Kidney capillary endothelial cell (primary cell): ENCODE results near the gene CD22.
A peak's percentile ranks its signal among the peaks of the same experiment; 100 is the strongest.

Source experiments
- DNase-seq: peaks from one replicate; pipeline ENCODE4 v3.0.0-alpha.2; 2018; ENCODE audit warnings: low spot score

CD22 gene

DNA sequence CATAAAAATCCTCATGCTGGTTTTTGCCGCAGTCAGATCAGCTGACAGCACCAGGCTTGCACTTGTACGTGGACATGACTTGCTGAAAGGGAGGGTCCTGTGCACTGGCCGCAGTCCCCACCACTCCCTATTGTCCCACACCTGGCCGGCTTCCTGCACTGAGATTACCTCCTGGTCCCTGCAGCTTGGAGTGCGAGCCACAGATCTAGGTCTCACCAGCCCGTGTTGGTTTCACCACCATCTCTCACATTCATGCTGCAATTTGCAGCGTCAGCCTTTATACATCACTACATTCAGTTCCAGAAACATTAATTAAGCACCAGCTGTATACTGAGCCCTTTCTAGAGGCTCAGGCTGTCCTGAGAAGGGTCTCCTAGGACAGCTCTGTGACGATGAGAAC is 15.0 kb upstream of the CD22 start:
- no peak for DNase-seq

DNA sequence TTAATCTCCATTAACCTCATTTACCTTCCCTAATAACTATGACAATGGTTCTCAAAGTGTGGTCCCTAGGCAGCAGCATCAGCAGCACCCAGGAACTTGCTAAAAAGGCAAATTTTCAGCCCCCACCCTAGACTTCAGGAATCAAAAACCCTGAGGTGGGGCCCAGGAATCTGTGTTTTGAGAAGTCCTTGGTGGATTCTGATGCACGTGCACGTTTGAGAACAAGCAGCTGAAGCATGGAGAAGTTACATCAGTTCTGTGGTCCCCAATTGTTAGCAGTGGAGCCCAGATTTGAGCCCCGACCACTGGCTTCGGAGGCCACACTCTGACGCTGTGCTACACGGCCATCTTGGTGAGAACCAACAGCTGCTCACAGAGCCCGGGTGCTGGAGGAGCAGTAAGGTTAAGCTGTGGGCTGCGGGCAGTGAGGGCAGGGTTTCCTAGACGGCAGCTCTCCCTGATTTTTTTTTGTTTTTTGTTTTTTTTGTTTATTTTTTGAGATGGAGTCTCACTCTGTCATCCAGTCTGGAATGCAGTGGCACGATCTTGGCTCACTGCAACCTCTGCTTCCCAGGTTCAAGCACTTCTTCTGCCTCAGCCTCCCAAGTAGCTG is 14.0 kb upstream of the CD22 start:
- DNase-seq: no peak

DNA sequence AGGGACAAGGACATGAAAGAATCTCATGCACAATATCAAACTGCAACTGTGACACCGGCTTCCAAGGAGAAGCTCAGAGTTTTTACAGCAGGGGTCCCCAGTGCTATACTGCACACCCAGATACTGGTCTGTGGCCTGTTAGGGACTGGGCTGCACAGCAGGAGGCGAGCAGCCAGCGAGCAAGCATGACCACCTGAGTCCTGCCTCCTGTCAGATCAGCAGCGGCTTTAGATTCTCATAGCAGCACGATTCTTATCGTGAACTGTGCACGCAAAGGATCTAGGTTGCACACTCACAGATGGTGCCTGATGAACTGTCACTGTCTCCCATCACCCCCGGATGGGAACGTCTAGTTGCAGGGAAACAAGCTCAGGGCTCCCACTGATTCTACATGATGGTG is 13.1 kb upstream of the CD22 start:
- no peak for DNase-seq

DNA sequence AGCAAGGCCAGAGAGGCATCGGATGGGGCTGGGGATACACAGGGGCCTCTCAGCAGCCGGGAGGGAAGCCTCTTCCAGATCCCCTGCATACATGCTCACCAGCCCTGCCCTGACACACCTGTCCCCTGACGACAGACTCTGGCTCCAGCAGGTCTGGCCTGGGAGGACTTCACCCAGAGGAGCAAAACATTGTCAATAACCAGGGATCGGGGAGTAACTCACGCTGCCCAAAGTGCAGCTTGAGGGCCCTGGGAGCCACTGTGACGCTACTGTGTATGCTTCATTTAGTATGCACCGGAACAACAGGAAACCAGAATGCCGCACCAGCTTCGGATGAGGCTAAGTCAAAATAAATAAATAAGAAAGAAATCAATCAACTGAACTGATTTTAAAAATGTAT is 12.4 kb upstream of the CD22 start:
- no peak for DNase-seq

DNA sequence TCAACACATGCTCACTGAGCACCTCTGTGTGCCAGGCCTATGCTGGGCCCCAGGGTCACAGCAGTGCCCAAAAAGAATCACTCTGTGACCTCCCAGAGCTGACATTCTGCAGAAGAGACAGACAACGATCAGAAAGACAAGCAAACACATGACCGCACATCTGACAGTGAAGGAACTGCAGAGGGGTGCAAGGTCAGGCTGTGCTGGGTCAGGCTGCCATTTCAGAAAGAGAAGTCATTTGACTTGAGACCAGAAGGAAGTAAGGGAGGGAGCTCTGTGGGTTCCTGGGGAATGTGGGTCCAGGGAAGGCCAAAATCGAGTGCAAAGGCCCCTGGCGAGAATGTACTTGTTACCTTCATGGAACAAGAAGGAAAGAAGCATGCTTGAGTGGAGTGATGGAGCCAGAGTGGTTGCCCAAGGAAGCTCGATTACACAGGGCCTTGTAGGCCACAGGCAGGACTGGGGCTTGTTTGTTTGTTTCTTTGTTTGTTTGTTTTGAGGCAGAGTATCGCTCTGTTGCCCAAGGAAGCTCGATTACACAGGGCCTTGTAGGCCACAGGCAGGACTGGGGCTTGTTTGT is 11.4 kb upstream of the CD22 start:
- no peak for DNase-seq

DNA sequence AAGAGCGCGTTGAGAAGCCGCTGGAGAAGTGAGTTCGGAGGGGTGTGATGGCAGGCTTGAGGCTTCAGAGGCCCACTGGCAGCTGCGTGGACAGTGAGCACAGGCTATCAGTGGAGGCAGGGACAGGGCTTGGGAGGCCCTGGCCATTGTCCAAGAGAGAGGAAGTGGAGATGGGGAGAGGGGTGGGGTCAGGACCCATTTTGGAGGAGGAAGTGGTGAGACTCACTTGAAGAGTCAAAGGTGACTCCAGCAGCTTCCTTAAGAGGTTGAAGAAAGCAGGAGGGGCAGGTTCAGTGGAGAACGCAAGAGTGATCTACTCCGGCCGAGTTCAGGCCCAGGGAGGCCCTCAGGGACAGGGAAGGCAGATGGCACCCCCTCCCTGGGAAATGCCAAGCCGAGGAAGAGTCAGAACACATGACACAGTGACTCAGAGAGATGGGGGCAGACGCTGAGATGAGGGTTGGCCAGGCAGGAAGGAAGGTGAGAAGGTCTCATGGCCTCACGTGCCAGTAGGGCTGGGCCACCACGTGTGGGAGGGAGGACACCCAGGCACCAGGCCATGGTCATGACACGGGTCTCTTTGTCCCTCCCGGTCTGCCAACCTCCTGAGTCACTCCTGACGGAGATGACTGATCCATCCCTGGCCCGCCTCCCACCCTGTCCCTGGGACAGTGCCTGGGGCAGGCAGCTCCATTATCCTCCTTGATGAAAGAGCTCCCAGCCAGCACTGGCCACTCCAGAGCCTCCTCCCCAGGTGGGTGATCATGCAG is 10.1 kb upstream of the CD22 start:
- DNase-seq: peak; percentile 99

DNA sequence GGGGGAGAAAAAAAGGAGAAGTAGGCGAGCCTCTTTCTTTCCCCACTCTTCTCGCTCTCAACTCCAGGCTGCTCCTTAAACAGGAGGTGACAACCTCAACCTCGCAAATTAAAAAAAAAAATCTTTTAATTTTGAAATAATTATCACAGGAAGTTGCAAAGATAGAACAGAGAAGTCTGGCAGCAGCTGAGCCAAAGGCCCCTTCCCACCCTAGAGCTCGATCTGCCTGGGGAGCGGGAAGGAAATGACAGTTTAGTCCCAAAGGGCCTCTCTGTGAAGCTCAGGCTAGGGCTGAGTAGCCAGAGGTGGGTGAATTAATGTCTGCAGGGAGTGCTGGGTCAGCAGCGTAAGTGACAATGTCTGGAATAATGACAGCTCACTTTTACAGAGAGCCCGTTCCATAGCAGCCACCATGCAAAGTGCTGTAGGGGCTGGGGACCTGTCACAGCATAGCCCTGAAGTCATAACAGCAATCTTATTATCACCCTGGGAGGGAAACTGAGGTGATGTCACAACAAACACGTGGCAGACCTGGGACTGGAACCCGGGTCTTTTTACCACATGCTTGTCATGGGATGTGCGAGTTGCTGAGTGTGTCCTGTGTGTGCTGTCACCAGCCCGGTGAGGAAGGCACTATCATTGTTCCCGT is 8.8 kb upstream of the CD22 start:
- peak; percentile 40 for DNase-seq

DNA sequence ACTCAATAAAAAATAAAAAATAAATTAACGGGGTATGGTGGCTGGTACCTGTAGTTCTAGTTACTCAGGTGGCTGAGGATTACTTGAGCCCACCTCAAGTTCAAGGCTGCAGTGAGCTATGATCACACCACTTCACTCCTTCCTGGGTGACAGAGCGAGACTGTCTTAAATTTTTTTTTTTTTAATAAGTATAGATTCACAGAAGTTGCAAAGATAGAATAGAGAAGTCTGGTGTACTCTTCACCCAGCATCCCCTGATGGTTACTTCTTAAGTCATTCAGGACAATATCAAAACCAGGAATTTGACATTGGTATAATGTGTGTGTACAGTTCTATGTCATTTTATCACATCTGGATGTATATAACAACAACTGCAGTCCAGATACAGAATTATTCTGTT is 7.7 kb upstream of the CD22 start:
- DNase-seq: no peak

DNA sequence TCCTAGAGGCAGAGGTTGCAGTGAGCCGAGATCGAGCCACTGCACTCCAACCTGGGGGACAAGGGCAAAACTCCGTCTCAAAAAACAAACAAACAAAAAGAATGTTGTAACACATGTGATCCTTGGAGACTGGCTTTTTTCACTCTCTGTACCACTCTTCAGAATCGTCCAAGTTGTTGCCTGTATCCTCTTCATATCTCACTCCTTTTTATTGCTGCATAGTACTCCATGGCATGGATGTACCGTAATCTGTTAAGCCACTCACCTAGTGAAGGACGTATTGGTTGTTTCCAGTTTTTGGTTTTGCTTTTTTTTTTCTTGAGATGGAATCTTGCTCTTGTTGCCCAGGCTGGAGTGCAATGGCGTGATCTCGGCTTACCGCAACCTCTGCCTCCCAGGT is 7.0 kb upstream of the CD22 start:
- no peak for DNase-seq

DNA sequence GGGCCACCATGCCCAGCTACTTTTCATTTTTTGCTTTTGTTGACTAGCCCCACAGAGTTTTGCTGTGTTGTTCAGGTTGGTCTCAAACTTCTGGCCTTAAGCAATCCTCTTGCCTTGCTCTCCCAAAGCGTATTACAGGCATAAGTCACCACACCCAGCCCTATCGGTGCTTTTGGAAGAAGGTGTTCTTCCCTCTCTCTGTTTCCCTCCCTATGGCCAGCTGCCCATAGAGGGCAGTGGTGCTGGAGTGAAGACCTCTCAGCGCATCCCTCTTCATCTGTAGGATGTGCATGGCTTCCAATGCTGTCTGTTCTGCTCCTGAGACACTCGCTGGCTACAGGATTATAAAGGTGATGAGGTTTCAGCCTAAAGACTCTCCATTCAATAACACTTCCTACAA is 1.3 kb upstream of the CD22 start:
- no peak for DNase-seq

DNA sequence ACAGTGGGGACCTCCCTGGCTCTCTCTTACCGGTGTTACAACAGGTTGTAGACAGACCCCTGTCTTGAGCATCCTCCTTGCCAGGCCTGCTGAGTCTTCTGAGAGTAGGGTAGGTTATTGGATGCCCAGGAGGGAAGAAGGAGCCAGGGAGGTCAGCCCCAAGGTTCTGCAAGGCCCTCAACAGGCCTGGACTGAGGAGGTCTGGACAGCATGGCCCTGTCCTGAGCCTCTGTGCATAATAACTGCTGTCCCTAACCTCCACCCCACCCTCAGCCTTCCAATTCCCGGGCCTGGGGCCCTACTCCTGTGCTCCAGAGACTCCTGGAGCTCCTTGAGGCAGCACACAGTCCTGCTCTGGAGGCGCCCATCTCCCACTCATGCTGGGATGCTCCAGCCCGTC is 336 bp downstream of the CD22 start:
- DNase-seq: no peak

DNA sequence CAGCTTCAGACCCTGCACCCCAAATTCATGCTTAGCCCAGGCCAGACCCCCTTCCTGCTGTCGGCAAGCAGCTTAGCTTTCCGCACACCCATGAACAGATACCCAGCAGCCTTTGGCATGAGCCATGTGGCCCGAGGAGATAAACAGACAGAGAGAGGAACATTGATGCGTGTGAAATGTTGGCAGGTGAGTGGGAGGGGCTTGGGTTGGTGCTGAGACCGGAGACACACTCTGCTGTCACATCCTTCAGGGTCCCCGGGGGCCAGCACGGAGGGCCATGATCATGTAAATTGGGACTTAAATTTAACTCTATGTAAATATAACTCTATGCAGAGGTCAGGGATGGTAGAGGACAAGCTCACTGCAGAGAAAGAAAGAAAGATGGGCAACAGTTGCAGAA is 1.5 kb downstream of the CD22 start:
- no peak for DNase-seq

DNA sequence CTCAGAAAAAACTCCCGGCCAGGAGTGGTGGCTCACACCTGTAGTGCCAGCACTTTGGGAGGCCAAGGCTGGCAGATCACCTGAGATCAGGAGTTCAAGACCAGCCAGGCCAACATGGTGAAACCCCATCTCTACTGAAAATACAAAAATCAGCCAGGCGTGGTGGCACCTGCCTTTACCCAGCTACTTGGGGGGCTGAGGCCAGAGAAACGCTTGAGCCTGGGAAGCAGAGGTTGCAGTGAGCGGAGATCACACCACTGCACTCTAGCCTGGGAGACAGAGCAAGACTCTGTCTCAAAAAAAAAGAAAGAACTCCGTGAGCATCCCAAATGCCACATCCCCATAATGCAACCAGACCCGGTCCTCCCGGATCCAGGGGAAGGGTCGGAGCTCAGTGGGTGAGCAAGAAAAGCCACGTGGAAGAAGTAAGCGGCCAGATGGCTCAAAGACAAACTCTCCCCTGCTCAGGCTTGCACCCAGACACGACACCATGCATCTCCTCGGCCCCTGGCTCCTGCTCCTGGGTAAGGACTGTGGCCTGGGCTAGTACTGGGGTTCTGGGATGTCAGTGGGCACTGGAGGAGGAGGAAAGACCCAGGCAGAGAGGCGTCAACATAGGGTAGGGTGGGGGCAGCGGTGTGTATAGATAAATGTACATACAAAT is 2.7 kb downstream of the CD22 start:
- DNase-seq: no peak

DNA sequence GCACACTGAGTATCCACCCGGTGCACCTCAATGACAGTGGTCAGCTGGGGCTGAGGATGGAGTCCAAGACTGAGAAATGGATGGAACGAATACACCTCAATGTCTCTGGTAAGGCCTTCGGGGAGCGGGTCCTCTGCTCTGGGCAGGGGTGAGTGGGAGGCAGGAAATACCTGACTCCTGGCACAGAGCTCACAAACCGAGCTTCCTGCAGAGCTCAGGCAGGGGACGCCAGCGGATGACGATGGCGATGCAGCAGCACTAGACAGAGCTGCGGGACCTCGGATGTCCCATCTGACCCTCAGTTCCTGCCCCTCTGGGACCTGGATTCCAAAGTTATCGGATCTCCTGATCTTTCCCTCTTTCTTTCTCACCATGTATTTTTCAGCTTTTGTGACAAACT is 3.8 kb downstream of the CD22 start:
- no peak for DNase-seq

DNA sequence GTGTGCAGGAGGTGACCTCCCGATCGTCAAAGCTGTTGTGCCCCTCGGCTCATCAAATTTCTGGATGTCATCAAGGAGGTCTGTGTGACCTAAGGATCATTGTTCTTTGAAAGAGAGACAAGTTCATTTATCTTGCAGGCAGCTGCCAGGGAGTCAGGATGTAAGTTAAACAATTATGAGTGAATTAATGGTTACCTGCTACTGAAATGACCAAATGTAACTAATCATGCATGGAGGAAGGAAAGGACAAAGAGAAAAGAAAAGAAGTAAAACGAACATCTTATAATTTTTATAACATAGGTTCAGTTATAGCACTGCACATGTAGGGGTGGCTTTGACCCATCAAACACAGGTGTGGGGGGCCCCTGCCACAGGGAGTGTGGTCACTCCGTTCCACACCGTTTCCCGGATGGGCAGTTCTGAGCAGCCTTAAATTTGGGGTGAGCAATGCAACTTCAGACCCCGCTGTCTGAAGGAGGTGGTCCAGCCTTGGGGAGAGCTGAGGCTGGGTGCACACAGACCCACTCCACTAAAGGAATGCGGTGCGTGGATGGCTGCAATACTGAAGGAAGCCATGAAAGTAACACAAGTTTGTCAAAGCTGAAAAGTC is 5.3 kb downstream of the CD22 start:
- DNase-seq: no peak

DNA sequence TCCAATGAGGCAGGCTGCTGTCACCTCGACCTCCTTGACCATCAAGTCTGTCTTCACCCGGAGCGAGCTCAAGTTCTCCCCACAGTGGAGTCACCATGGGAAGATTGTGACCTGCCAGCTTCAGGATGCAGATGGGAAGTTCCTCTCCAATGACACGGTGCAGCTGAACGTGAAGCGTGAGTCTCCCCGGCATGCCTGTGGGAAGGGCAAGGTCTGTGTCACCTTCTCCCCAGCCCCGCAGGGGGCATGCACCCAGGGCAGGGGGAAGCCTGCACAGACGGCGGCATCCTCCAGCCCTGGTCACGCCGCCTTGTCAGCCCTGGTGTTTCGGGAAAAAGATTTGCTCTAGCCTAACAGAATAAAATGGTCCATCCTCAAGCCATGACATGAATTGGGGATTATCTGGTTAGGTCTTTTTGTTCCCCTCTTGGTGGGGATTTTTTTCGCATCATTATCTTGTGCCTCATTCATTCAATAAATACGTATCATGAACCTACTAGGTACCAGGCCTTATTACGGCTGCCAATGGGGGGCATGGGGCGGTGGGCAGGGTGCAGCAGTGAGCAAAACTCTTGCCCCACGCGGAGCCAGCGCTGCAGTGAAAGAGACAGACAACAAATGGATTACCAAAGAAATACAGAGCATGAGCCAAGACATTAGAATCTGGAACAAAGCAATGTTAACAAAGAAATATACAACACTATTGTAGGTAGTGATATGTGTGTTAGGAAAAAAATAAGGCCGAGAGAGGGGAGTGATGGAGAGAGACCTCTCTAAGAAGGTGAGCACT is 7.4 kb downstream of the CD22 start:
- DNase-seq: no peak

DNA sequence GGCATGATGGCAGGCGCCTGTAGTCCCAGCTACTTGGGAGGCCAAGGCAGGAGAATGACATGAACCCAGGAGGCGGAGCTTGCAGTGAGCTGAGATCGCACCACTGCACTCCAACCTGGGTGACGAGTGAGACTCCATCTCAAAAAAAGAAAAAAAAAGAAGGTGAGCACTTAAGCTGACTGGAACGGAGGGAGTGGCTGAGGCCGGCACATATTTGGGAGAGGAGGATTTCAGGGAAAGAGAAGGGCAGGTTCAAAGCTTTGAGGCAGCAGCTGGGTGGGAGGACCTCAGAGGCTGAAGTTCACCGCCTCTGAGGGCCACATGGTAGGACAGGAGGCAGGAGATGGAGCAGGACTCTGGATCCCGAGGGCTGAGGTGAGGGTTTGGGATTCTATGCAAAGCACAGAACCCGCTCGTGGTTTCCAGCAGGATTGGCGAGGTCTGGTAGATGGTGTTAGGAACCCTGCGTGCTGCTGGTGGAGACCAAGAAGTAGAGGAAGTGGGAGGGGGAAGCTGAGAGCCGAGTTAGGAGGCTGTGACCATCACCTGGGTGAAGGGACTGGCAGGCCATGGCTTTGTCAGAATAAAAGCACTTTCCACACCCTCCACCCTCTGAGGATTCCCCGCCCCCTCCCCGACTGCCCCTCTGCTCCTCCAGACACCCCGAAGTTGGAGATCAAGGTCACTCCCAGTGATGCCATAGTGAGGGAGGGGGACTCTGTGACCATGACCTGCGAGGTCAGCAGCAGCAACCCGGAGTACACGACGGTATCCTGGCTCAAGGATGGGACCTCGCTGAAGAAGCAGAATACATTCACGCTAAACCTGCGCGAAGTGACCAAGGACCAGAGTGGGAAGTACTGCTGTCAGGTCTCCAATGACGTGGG is 8.4 kb downstream of the CD22 start:
- DNase-seq: no peak

DNA sequence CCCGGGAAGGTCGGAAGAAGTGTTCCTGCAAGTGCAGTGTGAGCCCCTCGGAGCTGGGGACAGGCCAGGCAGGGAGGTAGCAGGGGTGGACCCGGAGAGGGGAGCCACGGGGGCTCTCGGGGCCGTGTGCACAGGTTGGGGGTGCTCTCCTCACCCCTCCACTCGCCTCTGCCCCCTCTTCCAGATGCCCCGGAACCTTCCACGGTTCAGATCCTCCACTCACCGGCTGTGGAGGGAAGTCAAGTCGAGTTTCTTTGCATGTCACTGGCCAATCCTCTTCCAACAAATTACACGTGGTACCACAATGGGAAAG is 9.0 kb downstream of the CD22 start:
- no peak for DNase-seq

DNA sequence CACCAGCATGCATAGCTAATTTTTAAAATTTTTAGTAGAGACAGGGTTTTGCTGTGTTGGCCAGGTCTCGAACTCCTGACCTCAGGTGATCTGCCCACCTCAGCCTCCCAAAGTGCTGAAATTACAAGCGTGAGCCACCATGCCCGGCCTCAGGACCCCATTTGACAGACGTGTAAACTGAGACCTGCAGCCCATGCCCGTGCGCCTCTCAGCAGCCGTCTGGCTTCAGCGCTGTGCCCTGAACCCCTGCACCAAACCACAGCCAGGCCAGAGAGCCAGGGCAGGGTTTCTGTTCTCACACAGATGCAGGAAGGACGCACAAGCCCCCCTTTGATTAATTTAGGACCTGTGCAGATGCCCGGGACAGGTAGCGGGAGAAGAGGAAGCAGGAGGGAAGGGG is 11.4 kb downstream of the CD22 start:
- DNase-seq: no peak

DNA sequence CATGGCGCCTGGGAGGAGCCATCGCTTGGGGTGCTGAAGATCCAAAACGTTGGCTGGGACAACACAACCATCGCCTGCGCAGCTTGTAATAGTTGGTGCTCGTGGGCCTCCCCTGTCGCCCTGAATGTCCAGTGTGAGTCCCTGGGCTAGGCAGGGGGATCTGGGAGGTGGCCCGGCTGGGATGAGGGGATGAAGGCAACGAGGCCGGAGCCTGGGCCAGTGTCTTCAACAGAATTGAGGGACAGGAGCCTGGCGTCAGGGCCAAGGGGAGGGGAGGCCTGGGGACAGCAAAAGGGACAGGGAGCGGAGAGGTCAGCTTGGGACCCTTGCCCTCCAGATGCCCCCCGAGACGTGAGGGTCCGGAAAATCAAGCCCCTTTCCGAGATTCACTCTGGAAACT is 12.0 kb downstream of the CD22 start:
- no peak for DNase-seq
